Large intestine (tissue), 12 donors: ENCODE data around the gene PTPRC. TPM values are rescaled to one million over a fixed set of nuclear protein-coding genes. Genes with fewer than 3 reads are reported as not detected.
"Not testable (repeated sequence)": the region's sequence is repeated elsewhere in the genome, so short reads cannot be mapped to it uniquely, and the experiment has no call there.

Source experiments
- DNase-seq, 2 donors: peaks; one replicate each; pipeline versions ENCODE4 v3.0.0 to v3.0.0-alpha.2; 2013
- H3K27ac ChIP-seq: one replicate; pipeline ENCODE4 v1.5.1; 2013; ENCODE audit warnings: low read length
- H3K27me3 ChIP-seq: 2 replicates; pipeline ENCODE4 v1.6.1; 2013; ENCODE audit warnings: low read length; ENCODE audit not compliant: control insufficient read depth, insufficient read depth
- H3K36me3 ChIP-seq: 2 replicates; pipeline ENCODE4 v1.6.1; 2013; ENCODE audit warnings: low read length; ENCODE audit not compliant: control insufficient read depth, insufficient read depth
- H3K4me1 ChIP-seq: one replicate; pipeline ENCODE4 v1.6.1; 2013; ENCODE audit warnings: low read length; ENCODE audit not compliant: control insufficient read depth, insufficient read depth
- H3K4me3 ChIP-seq: one replicate; pipeline ENCODE4 v1.5.1; 2013; ENCODE audit warnings: low read length
- H3K9me3 ChIP-seq: one replicate; pipeline ENCODE4 v1.6.1; 2013; ENCODE audit warnings: mild to moderate bottlenecking, low read depth, low read length, moderate library complexity; ENCODE audit not compliant: control insufficient read depth
- WGBS: methylation state at CpG from one replicate; pipeline ENCODE4 v1.1.5; 2013; ENCODE audit warnings: low lambda C conversion rate; ENCODE audit not compliant: insufficient coverage; 5-methylcytosine and 5-hydroxymethylcytosine counted together
- long read RNA-seq, 11 donors: transcript quantifications; one replicate each; lab custom pipeline, GENCODE V29; 2026
- polyA plus RNA-seq: library from polyadenylated mRNA; unstranded; fragments of 120-200 nt; gene quantifications from one replicate; pipeline ENCODE4 v1.2.1, GENCODE V29; 2013

PTPRC gene
- polyA plus RNA-seq = 18.9 TPM
- long read RNA-seq, donor 1 = 0 reads
- long read RNA-seq, donor 2 = 0 reads
- long read RNA-seq, donor 3 = 0 reads
- long read RNA-seq, donor 4 = 0 reads
- long read RNA-seq, donor 5, partial matches to known transcripts = 0 of 1 reads
- long read RNA-seq, donor 5, other reads (novel, unspliced or antisense) = 0 of 1 reads
- long read RNA-seq, donor 6, partial matches to known transcripts = 0 of 1 reads
- long read RNA-seq, donor 6, other reads (novel, unspliced or antisense) = 0 of 1 reads
- long read RNA-seq, donor 7, partial matches to known transcripts = 0 of 1 reads
- long read RNA-seq, donor 7, other reads (novel, unspliced or antisense) = 0 of 1 reads
- long read RNA-seq, donor 8, full-length matches to known transcripts = 1 of 1 reads
- long read RNA-seq, donor 8, partial matches to known transcripts = 0 of 1 reads
- long read RNA-seq, donor 8, other reads (novel, unspliced or antisense) = 0 of 1 reads
- long read RNA-seq, donor 9 = 0 reads
- long read RNA-seq, donor 10 = 0 reads
- long read RNA-seq, donor 11 = 0 reads

- 68% methylated on average over 4 of the region's 6 CpGs for WGBS
- no peaks in the 10 kb centered on the region for H3K36me3 ChIP-seq
- no peak within 1 kb of the TSS for H3K27ac ChIP-seq
- H3K27me3 ChIP-seq = no peaks in the 10 kb centered on the region
- peak in 1 of 2 donors; percentile 7 for DNase-seq
- no peaks in the 10 kb centered on the region for H3K4me1 ChIP-seq
- H3K9me3 ChIP-seq = no peaks in the 10 kb centered on the region
- H3K4me3 ChIP-seq = no peak within 1 kb of the TSS
Measured at GRCh38 chr1:198638894-198639635, at the start of gene PTPRC. PTPRC (plus strand) TSS chr1:198639040; CDS start chr1:198639269, 229 bp downstream.

DNA sequence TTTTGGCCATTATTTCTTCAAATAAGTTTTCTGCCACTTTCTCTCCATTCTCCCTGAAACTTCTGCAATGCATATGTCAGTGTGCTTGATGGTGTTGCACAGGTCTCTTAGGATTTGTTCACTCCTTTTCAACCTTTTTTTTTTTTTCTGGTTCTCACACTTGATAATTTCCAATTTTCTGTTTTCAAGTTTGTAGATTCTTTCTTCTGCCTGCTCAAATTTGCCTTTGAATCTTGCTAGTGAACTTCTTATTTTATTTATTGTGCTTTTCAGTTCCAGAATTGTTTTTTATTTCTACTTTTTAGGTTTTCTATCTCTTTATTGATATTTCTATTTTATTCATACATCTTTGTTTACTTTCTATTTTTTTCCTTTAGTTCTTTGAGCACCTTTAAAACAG lies 48.4 kb upstream of the PTPRC start:
- no peaks in the 10 kb centered on the region for H3K9me3 ChIP-seq
- no peaks in the 10 kb centered on the region for H3K4me1 ChIP-seq
- H3K27me3 ChIP-seq = no peaks in the 10 kb centered on the region
- no peak overlapping the region for H3K27ac ChIP-seq
- H3K4me3 ChIP-seq = no peak overlapping the region
- DNase-seq = no peak
- H3K36me3 ChIP-seq = no peaks in the 10 kb centered on the region

- no peak overlapping the region for H3K4me3 ChIP-seq
- H3K36me3 ChIP-seq = no peaks in the 10 kb centered on the region
- H3K9me3 ChIP-seq = no peaks in the 10 kb centered on the region
- 100% methylated on average over 1 of the region's 2 CpGs for WGBS
- no peaks in the 10 kb centered on the region for H3K27me3 ChIP-seq
- H3K27ac ChIP-seq = no peak overlapping the region
- H3K4me1 ChIP-seq = no peaks in the 10 kb centered on the region
- DNase-seq = no peak
Measured at GRCh38 chr1:198595765-198596164, 43.1 kb upstream of the PTPRC start.

GRCh38 chr1:198597690-198598430 lies 41.0 kb upstream of the PTPRC start:
- Histone ChIP-seq H3K4me1 (no peaks in the 10 kb centered on the region), H3K4me3 (no peak overlapping the region), H3K9me3 (no peaks in the 10 kb centered on the region), H3K36me3 (no peaks in the 10 kb centered on the region), H3K27me3 (no peaks in the 10 kb centered on the region), H3K27ac (no peak overlapping the region)
- no peak for DNase-seq
- WGBS = no CpG with 5 or more reads among the region's 7 CpGs

GRCh38 chr1:198598796-198599321 lies 40.0 kb upstream of the PTPRC start:
- DNase-seq = no peak
- Histone ChIP-seq H3K9me3 (no peaks in the 10 kb centered on the region), H3K27me3 (no peaks in the 10 kb centered on the region), H3K36me3 (no peaks in the 10 kb centered on the region), H3K4me3 (no peak overlapping the region), H3K4me1 (no peaks in the 10 kb centered on the region), H3K27ac (no peak overlapping the region)
- no CpG with 5 or more reads among the region's 6 CpGs for WGBS

- no peak overlapping the region for H3K4me3 ChIP-seq
- no peak for DNase-seq
- H3K27ac ChIP-seq = no peak overlapping the region
- H3K27me3 ChIP-seq = no peaks in the 10 kb centered on the region
- WGBS = no CpG with 5 or more reads among the region's 2 CpGs
- H3K4me1 ChIP-seq = no peaks in the 10 kb centered on the region
- no peaks in the 10 kb centered on the region for H3K9me3 ChIP-seq
- H3K36me3 ChIP-seq = no peaks in the 10 kb centered on the region
Measured at GRCh38 chr1:198599749-198600148, 39.1 kb upstream of the PTPRC start.

DNA sequence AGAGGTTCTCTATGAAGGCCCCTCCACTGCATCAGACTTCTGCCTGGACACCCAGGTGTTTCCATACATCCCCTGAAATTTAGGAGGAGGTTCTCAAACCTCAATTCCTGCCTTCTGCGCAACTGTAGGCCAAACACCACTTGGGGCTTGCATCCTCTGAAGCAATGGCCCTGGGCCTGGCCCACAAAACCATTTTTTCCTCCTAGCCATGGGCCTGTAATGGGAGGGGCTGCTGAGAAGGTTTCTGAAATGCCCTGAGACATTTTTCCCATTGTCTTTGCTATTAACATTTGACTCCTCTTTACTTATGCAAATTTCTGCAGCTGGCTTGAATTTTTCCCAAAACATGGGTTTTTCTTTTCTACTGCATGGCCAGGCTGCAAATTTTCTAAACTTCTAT lies 37.9 kb upstream of the PTPRC start:
- H3K27ac ChIP-seq = no peak overlapping the region
- no peak overlapping the region for H3K4me3 ChIP-seq
- WGBS = no CpG with 5 or more reads among the region's 1 CpG
- DNase-seq = no peak
- no peaks in the 10 kb centered on the region for H3K36me3 ChIP-seq
- no peaks in the 10 kb centered on the region for H3K4me1 ChIP-seq
- H3K27me3 ChIP-seq = no peaks in the 10 kb centered on the region
- H3K9me3 ChIP-seq = no peaks in the 10 kb centered on the region

DNA sequence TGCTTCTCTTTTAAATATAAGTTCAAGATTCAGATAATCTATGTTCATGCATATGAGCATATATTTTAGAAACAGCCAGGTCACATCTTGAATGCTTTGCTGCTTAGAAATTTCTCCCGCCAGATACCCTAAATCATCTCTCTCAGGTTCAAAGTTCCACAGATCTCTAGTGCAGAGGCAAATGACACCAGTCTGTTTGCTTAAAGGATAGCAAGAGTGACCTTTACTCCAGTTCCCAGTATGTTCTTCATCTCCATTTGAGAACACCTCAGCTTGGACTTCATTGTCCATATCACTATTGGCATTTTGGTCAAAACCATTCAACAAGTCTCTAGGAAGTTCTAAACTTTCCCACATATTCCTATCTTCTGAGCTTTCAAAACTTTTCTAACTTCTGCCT lies 37.5 kb upstream of the PTPRC start:
- DNase-seq, H3K9me3 ChIP-seq, H3K36me3 ChIP-seq, H3K27me3 ChIP-seq, H3K4me3 ChIP-seq, H3K27ac ChIP-seq, H3K4me1 ChIP-seq: not testable (repeated sequence)
- WGBS = no CpG with 5 or more reads among the region's 1 CpG

- Histone ChIP-seq H3K4me3 (no peak overlapping the region), H3K4me1 (no peaks in the 10 kb centered on the region), H3K36me3 (no peaks in the 10 kb centered on the region), H3K9me3 (no peaks in the 10 kb centered on the region), H3K27ac (no peak overlapping the region), H3K27me3 (no peaks in the 10 kb centered on the region)
- WGBS = no CpG with 5 or more reads among the region's 2 CpGs
- DNase-seq = no peak
Measured at GRCh38 chr1:198601936-198602889, 36.6 kb upstream of the PTPRC start.
